A549 (cell line): Measurements from ENCODE around the gene CSF3. TPM values are rescaled to one million over a fixed set of nuclear protein-coding genes. Genes with fewer than 3 reads are reported as not detected.
A peak's percentile ranks its signal among the peaks of the same experiment; 100 is the strongest.

ENCODE experiments used
- ATAC-seq, 2 experiments: fragments of 200-7000 bp in 1 of 2; fragments of >200 bp in 1 of 2; cut with Nextera tagmentation in 1 of 2; cut with Tn5 transposase in 1 of 2; 3 replicates each; pipeline versions ENCODE4 v1.8.0 to v1.9.1; 2018 to 2020; ENCODE audit warnings: mild to moderate bottlenecking in 1 of 2, moderate library complexity in 1 of 2
- CTCF ChIA-PET: fragments of 300-600 bp; sonication (Branson Sonifier 250); formaldehyde crosslinking; extraction: SDS; loops from one replicate; lab custom pipeline; 2021; ENCODE audit warnings: antibody characterized with exemption, inconsistent platforms; lab: Yijun Ruan, JAX
- POLR2A ChIA-PET: fragments of 350-600 bp; formaldehyde crosslinking; extraction: SDS; loops from one replicate; lab custom pipeline; 2021; ENCODE audit warnings: antibody characterized with exemption, inconsistent platforms; lab: Yijun Ruan, JAX
- DNase-seq, 2 experiments: peaks; one replicate each; pipeline versions ENCODE4 v3.0.0 to v3.0.0-alpha.2; 2011 to 2016; ENCODE audit warnings: low read depth in 1 of 2, low spot score in 1 of 2
- FAIRE-seq: peaks from 2 replicates; lab custom pipeline; 2011; peaks lifted over from hg19 to GRCh38; lab: Jason Lieb, UNC
- H3K27ac ChIP-seq, 2 experiments: fragments of >200 bp; sonication (Bioruptor Twin); formaldehyde crosslinking; 3 replicates each; pipeline ENCODE4 v1.5.1; 2016 to 2017
- H3K4me1 ChIP-seq: fragments of >200 bp; sonication (Bioruptor Twin); formaldehyde crosslinking; 3 replicates; pipeline ENCODE4 v1.6.1; 2016
- H3K4me2 ChIP-seq: fragments of >200 bp; sonication (Bioruptor Twin); formaldehyde crosslinking; 3 replicates; pipeline ENCODE4 v1.6.1; 2016
- H3K4me3 ChIP-seq: fragments of >200 bp; sonication (Bioruptor Twin); formaldehyde crosslinking; 3 replicates; pipeline ENCODE4 v1.5.1; 2016
- H3K9me3 ChIP-seq: fragments of >200 bp; sonication (Bioruptor Twin); formaldehyde crosslinking; 3 replicates; pipeline ENCODE4 v1.6.1; 2016
- CHD2 ChIP-seq: fragments of 150-350 bp; IDR thresholded peaks from 2 replicates; pipeline ENCODE4 v1.6.1; 2014; ENCODE audit warnings: low read length; ENCODE audit not compliant: partially characterized antibody
- EHMT2 ChIP-seq: fragments of 200-600 bp; sonication (generic); IDR thresholded peaks from 2 replicates; pipeline ENCODE4 v1.6.1; 2016; ENCODE audit warnings: antibody characterized with exemption, low read depth, mild to moderate bottlenecking, moderate library complexity
- ESRRA ChIP-seq: fragments of 150-350 bp; IDR thresholded peaks from 2 replicates; pipeline ENCODE4 v1.6.1; 2014; ENCODE audit warnings: mild to moderate bottlenecking, low read length, borderline replicate concordance
- FOXS1 ChIP-seq: fragments of 250-450 bp; sonication (Bioruptor Pico); IDR thresholded peaks from 2 replicates; pipeline ENCODE4 v1.5.0; 2020; ENCODE audit warnings: mild to moderate bottlenecking, moderate library complexity
- HDAC2 ChIP-seq: fragments of 200-600 bp; sonication (generic); IDR thresholded peaks from 2 replicates; pipeline ENCODE4 v1.6.1; 2016
- HOXA7 ChIP-seq: fragments of 250-450 bp; sonication (Bioruptor Pico); IDR thresholded peaks from 2 replicates; pipeline ENCODE4 v1.5.0; 2020; ENCODE audit warnings: mild to moderate bottlenecking, moderate library complexity
- HOXB13 ChIP-seq: fragments of 250-450 bp; sonication (Bioruptor Pico); IDR thresholded peaks from 2 replicates; pipeline ENCODE4 v1.5.0; 2020; ENCODE audit warnings: low read depth, mild to moderate bottlenecking, moderate library complexity
- HOXB5 ChIP-seq: fragments of 250-450 bp; sonication (Bioruptor Pico); IDR thresholded peaks from 2 replicates; pipeline ENCODE4 v1.5.0; 2020; ENCODE audit warnings: mild to moderate bottlenecking, moderate library complexity
- JUN ChIP-seq, 2 experiments: fragments of >200 bp; sonication (Bioruptor Twin); formaldehyde crosslinking; IDR thresholded peaks; 2 replicates in 1 of 2; 3 replicates in 1 of 2; pipeline ENCODE4 v1.6.1; 2016 to 2017
- MAFK ChIP-seq: fragments of 450-650 bp; IDR thresholded peaks from 2 replicates; pipeline ENCODE4 v1.6.1; 2014; ENCODE audit not compliant: partially characterized antibody
- NPAS2 ChIP-seq: fragments of 250-450 bp; sonication (Bioruptor Pico); IDR thresholded peaks from 2 replicates; pipeline ENCODE4 v1.8.0; 2022; ENCODE audit warnings: mild to moderate bottlenecking, moderate library complexity, borderline replicate concordance
- NR3C1 ChIP-seq: fragments of >200 bp; sonication (Bioruptor Twin); formaldehyde crosslinking; IDR thresholded peaks from 3 replicates; pipeline ENCODE4 v1.6.1; 2017
- POLR2A ChIP-seq: IDR thresholded peaks from 2 replicates; pipeline ENCODE4 v1.6.1; 2012; ENCODE audit warnings: mild to moderate bottlenecking, low read length
- POLR2AphosphoS2 ChIP-seq: conservative IDR thresholded peaks from 2 replicates; pipeline ENCODE4 v1.6.1; 2012; ENCODE audit warnings: low read length, improper control_type of control experiment, inconsistent platforms
- RARB ChIP-seq: fragments of 250-450 bp; sonication (Bioruptor Pico); IDR thresholded peaks from 2 replicates; pipeline ENCODE4 v1.8.0; 2021; ENCODE audit warnings: mild to moderate bottlenecking, moderate library complexity
- SMC3 ChIP-seq: fragments of >200 bp; sonication (Bioruptor Twin); formaldehyde crosslinking; IDR thresholded peaks from 3 replicates; pipeline ENCODE4 v1.6.1; 2018; ENCODE audit warnings: inconsistent platforms
- ZC3H11A ChIP-seq: fragments of 450-650 bp; IDR thresholded peaks from 2 replicates; pipeline ENCODE4 v1.6.1; 2014; ENCODE audit warnings: antibody characterized with exemption, mild to moderate bottlenecking
- WGBS: methylation state at CpG from one replicate; pipeline ENCODE4 v1.1.6; 2017; ENCODE audit errors: missing lambda C conversion rate; 5-methylcytosine and 5-hydroxymethylcytosine counted together
- polyA plus RNA-seq, 4 experiments: library from polyadenylated mRNA; depleted of rRNA in 3 of 4; stranded (reverse); fragments of >200 nt; fragmentation: RNase III in 1 of 4; extraction: RNeasy Plus Mini Kit Qiagen cat#74134 plus additional on column Dnase treatment in 1 of 4; gene quantifications; 2 replicates in 3 of 4; 3 replicates in 1 of 4; pipeline ENCODE4 v1.2.3, GENCODE V29; 2011 to 2017

Gene CSF3
- polyA plus RNA-seq, 2 of the 4 experiments (the other 2 are of a cell fraction), result not detected

DNA sequence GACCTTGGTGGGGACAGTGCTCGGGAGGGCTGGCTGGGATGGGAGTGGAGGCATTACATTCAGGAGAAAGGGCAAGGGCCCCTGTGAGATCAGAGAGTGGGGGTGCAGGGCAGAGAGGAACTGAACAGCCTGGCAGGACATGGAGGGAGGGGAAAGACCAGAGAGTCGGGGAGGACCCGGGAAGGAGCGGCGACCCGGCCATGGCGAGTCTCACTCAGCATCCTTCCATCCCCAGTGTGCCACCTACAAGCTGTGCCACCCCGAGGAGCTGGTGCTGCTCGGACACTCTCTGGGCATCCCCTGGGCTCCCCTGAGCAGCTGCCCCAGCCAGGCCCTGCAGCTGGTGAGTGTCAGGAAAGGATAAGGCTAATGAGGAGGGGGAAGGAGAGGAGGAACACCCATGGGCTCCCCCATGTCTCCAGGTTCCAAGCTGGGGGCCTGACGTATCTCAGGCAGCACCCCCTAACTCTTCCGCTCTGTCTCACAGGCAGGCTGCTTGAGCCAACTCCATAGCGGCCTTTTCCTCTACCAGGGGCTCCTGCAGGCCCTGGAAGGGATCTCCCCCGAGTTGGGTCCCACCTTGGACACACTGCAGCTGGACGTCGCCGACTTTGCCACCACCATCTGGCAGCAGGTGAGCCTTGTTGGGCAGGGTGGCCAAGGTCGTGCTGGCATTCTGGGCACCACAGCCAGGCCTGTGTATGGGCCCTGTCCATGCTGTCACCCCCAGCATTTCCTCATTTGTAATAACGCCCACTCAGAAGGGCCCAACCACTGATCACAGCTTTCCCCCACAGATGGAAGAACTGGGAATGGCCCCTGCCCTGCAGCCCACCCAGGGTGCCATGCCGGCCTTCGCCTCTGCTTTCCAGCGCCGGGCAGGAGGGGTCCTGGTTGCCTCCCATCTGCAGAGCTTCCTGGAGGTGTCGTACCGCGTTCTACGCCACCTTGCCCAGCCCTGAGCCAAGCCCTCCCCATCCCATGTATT, 1.1 kb downstream of the CSF3 start:
- ATAC-seq (no peak), FAIRE-seq (no peak), DNase-seq (no peak)
- peak overlapping the region in 1 of 2 experiments; percentile 2; a peak in 2 of 6 replicates for H3K27ac ChIP-seq
- POLR2A ChIA-PET, result interaction anchor here (1.6 kb wide), 1 partner anchor 9 kb away, joined by 3 read pairs; no protein-coding TSS in a partner anchor
- 84% methylated on average over 26 of the region's 26 CpGs for WGBS
- no peaks in the 10 kb centered on the region for H3K9me3 ChIP-seq
- no peak for TF ChIP-seq JUN (IDR thresholded peaks at IDR 0.05)
- no peak for TF ChIP-seq FOXS1 (CRISPR knock-in tag)
- TF ChIP-seq HOXA7 (CRISPR knock-in tag), result no peak
- peaks cover 25% of the 10 kb centered on the region for H3K4me1 ChIP-seq
- CTCF ChIA-PET, result interaction anchor here (0.6 to 24.9 kb wide), 28 partner anchors 10 to 338 kb away, joined by 3 to 625 read pairs (median 4); partner anchors contain the start of gene PSMD3
- no peak overlapping the region for H3K4me2 ChIP-seq
- no peak overlapping the region for H3K4me3 ChIP-seq

DNA sequence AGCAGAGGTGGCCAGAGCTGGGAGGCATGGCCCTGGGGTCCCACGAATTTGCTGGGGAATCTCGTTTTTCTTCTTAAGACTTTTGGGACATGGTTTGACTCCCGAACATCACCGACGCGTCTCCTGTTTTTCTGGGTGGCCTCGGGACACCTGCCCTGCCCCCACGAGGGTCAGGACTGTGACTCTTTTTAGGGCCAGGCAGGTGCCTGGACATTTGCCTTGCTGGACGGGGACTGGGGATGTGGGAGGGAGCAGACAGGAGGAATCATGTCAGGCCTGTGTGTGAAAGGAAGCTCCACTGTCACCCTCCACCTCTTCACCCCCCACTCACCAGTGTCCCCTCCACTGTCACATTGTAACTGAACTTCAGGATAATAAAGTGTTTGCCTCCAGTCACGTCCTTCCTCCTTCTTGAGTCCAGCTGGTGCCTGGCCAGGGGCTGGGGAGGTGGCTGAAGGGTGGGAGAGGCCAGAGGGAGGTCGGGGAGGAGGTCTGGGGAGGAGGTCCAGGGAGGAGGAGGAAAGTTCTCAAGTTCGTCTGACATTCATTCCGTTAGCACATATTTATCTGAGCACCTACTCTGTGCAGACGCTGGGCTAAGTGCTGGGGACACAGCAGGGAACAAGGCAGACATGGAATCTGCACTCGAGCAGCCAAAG, 2.3 kb downstream of the CSF3 start:
- DNase-seq (no peak), ATAC-seq (no peak)
- POLR2A ChIA-PET, result interaction anchor here (0.6 to 1.6 kb wide), 2 partner anchors 10 to 34 kb away, joined by 3 read pairs; no protein-coding TSS in a partner anchor
- H3K4me3 ChIP-seq, result no peak overlapping the region
- no peak for TF ChIP-seq CHD2
- TF ChIP-seq, all 56 proteins: peak for 0
- Histone ChIP-seq H3K4me2 (no peak overlapping the region), H3K4me1 (peaks cover 38% of the 10 kb centered on the region), H3K27ac (peak overlapping the region in 1 of 2 experiments; percentile 13; a peak in 1 of 6 replicates), H3K9me3 (no peaks in the 10 kb centered on the region)
- CTCF ChIA-PET, result interaction anchor here (1.1 to 24.9 kb wide), 12 partner anchors 12 to 185 kb away, joined by 3 to 625 read pairs (median 70); partner anchors contain the start of gene PSMD3
- FAIRE-seq, result no peak
- 58% methylated on average over 15 of the region's 15 CpGs for WGBS

DNA sequence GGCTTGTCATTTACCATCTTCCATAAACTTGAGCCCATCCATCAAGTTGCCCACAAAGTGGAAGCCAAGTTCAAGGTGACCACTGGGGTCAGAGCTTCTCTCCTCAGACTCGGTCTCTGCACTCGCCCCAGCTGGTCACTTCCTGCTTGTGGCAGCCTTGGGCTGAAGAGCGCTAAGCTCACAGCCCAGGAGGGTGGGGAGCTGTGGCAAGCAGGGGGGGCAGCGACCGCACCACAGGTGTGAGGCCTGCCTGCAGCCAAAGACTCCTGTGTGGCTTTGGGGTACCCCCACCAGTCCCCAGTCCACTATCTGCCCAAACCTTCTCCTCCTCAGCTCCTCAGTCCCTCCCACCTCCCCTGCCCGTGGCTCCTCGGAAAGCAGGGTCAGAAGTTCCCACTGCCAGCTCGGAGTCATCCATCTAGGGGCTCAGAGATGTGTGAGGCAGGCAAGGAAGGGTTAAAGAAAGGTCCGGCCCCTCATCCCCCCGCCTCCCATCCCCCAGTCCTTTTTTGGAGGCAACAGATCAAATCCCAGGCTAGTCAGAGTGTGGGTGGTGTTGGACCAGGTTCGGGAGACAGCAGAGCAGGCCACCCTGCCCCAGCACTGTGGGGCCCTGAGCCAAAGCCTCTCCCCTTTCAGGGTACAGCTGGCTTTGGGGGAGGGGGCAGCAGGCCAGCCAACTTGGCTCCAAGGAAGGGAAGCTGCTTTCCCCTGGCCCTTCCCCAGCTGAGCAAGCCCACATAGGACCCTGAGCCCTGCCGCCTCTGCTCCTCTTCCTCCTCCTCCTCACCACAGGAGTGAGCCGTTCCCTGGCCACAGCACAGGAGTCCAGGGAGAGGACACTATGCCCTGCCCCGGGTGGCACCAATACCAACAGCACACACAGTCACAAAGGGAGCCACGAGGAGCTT, 3.2 kb downstream of the CSF3 start:
- no peaks in the 10 kb centered on the region for H3K9me3 ChIP-seq
- no peak for TF ChIP-seq HDAC2
- no peak for TF ChIP-seq EHMT2
- no peak for TF ChIP-seq ZC3H11A
- TF ChIP-seq JUN (IDR thresholded peaks at IDR 0.05), result no peak
- no peak for TF ChIP-seq HOXB13 (CRISPR knock-in tag)
- TF ChIP-seq ESRRA, result no peak
- TF ChIP-seq MAFK, result no peak
- TF ChIP-seq SMC3, result no peak
- no peak for TF ChIP-seq NR3C1
- no peak for TF ChIP-seq POLR2A
- TF ChIP-seq POLR2AphosphoS2, result no peak
- no peak for TF ChIP-seq RARB (CRISPR knock-in tag)
- no peak for TF ChIP-seq NPAS2 (CRISPR knock-in tag)
- TF ChIP-seq HOXB5 (CRISPR knock-in tag), result no peak
- no peak for DNase-seq
- H3K4me2 ChIP-seq, result no peak overlapping the region
- peak overlapping the region; percentile 31 to 43; a peak in 2 of 6 replicates for H3K27ac ChIP-seq
- H3K4me1 ChIP-seq, result peaks cover 47% of the 10 kb centered on the region
- no peak for FAIRE-seq
- H3K4me3 ChIP-seq, result no peak overlapping the region
- CTCF ChIA-PET, result interaction anchor here (0.9 to 24.9 kb wide), 14 partner anchors 9 to 184 kb away, joined by 3 to 625 read pairs (median 24); partner anchors contain the start of genes PSMD3 and THRA
- no peak for ATAC-seq
- POLR2A ChIA-PET, result interaction anchor here (1.6 kb wide), 1 partner anchor 11 kb away, joined by 3 read pairs; no protein-coding TSS in a partner anchor
- 77% methylated on average over 15 of the region's 15 CpGs for WGBS
